GM12873 (cell line): ENCODE data around the gene STAT6.

Experiments
- TF ChIP-seq, protein P1 (sequence below): IDR thresholded peaks from 2 replicates; pipeline ENCODE4 v1.5.1; 2012; ENCODE audit warnings: low read depth, mild to moderate bottlenecking, moderate library complexity, low read length, control low read depth; ENCODE audit not compliant: insufficient read depth; ENCODE audit errors: missing control alignments

Gene STAT6

DNA sequence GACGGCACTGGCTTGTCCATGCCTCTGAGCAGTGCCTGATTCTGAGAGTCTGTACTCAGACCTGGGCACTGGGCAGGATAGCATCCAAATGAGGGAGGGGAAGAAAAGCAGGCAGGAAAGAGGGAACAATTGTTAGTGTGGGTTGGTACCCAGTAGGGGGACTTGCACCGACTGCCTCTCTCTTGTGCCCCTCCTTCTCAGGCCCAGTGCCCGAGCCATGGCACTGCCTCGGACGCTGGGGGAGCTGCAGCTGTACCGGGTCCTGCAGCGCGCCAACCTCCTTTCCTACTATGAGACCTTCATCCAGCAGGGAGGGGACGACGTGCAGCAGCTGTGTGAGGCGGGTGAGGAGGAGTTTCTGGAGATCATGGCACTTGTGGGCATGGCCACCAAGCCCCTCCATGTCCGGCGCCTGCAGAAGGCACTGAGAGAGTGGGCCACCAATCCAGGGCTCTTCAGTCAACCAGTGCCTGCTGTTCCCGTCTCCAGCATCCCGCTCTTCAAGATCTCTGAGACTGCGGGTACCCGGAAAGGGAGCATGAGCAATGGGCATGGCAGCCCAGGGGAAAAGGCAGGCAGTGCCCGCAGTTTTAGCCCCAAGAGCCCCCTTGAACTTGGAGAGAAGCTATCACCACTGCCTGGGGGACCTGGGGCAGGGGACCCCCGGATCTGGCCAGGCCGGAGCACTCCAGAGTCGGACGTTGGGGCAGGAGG is 20.1 kb downstream of the STAT6 start:
- TF ChIP-seq, protein P1, sequence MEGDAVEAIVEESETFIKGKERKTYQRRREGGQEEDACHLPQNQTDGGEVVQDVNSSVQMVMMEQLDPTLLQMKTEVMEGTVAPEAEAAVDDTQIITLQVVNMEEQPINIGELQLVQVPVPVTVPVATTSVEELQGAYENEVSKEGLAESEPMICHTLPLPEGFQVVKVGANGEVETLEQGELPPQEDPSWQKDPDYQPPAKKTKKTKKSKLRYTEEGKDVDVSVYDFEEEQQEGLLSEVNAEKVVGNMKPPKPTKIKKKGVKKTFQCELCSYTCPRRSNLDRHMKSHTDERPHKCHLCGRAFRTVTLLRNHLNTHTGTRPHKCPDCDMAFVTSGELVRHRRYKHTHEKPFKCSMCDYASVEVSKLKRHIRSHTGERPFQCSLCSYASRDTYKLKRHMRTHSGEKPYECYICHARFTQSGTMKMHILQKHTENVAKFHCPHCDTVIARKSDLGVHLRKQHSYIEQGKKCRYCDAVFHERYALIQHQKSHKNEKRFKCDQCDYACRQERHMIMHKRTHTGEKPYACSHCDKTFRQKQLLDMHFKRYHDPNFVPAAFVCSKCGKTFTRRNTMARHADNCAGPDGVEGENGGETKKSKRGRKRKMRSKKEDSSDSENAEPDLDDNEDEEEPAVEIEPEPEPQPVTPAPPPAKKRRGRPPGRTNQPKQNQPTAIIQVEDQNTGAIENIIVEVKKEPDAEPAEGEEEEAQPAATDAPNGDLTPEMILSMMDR: no peak

DNA sequence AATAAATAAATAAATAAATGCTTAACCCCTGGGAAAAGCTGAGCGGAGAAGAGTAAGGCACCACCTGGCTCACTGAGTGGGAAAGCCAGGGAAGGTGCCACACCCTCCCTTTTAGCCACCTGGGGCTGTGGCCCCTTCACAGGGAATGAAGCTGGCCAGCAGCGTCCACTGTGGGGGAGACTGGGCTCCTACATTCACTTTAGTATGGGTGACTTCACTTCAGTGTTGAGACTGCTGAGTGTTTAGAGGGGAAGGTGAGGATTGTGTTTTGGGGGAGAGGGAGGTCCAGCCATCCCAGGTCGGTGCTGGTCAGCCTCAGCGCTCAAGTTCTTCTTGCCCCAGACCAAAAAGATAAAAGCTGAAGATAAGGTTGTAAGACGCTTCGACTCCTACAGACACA is 20.7 kb downstream of the STAT6 start:
- TF ChIP-seq, protein P1: no peak

GRCh38 chr12:57089271-57090245 is 21.6 kb downstream of the STAT6 start:
- TF ChIP-seq, protein P1: no peak

DNA sequence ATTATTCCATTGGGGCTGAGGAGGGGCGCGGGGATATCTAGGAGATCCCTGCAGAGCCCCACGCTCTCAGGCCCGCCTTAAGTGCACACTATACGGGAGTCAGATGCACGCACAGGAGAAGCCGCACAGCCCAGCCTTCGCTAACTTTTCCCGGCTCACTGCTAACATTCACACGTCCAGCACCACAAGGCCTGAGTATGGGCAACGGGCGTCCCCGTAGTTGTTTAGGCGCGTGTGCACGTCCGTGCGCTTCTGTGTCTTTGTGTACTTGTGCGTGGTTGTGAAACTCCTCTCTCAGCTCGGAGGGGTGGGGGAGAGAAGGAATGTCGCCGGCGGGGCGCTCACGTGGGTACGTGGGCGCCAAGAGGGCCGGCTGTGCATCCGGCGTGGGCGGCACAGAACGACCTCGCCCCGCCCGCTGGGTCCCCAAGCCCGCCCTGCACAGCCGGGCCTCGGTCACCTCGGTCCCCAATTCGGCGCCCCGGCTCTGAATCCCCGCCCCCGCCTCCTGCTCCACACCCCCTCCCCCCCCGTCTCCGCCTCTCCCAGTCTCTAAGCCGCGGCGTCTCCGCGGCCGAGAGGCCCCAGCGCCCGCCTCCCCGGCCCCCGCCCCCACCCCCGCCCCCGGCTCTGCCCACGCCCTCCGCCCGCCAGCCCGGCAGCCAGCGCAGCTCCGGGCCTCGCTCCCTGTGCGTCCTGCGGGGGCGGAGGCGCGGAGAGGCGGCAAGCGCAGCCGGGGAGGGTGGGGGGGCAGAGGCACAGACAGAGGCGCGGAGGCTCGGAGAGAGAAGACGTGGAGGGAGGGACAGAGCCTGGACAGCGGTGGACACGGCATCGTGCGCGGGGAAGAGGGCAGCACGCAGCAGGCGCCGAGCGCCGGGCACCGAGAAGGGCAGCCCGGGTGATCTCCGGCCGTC is 22.6 kb downstream of the STAT6 start, which contains the start of gene NAB2:
Gene NAB2 (plus strand): TSS at position 761 of the 917 bp plus-strand sequence. CDS start 158 bp downstream, outside the sequence.
- TF ChIP-seq, protein P1: no peak

GRCh38 chr12:57087691-57088353 is 23.3 kb downstream of the STAT6 start:
- TF ChIP-seq, protein P1: no peak

GRCh38 chr12:57087010-57087690 is 24.0 kb downstream of the STAT6 start:
- TF ChIP-seq, protein P1: no peak
